SIG-M5 treated with dmso at 0.1 percent for 504 hours (cell line): ENCODE results near the gene TMEM132D.
"Not testable (repeated sequence)": the region's sequence is repeated elsewhere in the genome, so short reads cannot be mapped to it uniquely, and the experiment has no call there.

ENCODE experiments used
- DNase-seq: peaks from one replicate; lab custom pipeline; 2025; ENCODE audit not compliant: unreplicated experiment; lab: John Stamatoyannopoulos, UW

TMEM132D gene

GRCh38 chr12:129080821-129081220 is 823.0 kb downstream of the TMEM132D start:
- DNase-seq = no peak

- no peak for DNase-seq
These were observed 823.4 kb downstream of the TMEM132D start for GRCh38 chr12:129080391-129080790.

DNA sequence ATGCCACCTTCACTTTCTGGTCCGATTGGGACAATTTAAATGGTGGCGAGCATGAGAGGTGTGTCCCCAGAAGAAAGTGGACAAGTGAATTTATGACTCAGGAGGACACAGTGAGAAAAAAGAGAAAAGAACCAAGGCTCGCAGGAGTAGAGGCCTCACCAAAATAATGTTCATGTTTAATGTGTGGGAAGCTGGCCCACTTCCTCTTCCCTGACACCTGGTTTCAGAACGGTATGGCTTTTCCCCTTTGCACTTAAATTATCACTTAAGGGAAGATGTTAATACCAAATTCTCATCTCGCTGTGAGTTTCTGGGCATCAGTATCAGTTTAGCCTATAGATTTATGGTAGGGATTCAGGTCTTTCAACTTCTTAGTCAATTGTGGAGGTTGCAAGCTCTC is 824.1 kb downstream of the TMEM132D start:
- DNase-seq = no peak

DNA sequence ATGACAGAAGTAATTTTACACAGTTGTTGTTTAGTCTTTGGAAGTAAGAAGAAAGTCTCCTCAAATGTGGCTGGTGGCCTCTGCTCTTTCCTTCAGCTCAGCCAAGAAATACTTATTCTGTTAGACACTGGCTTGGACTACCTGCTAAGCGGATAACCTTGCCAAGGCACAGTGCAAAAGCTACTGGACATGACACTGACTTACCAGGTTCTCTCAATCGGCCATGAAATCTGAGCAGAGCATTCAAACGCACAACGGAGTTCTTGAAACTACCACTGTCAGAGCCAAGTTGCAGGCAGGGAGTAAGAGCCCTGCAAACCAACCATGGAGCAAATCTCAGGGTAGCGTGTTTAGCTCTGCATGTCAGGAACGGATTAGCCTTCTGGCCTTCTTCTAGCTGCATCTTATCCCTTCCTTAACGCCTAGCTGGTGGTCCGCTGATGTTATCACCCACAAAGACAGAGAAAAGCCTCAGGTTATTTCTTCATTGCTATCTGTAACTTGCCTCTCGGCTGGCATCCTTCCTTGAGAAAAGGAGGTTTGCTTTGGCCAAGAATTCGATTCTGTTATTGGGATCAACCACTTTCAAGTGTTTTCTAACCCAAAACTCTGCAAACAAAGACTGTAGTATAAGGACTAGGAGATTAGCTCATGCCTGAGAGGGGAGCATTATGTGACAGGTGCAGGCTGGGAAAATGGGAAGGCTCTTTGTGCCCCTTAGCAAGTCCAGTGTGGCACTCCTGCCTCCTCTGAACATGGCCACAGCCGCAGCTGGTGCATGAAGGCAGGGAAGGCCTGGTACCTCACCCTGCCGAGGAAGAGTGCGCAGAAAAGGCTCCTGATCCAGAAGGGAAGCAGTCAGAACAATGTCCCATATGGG is 827.1 kb downstream of the TMEM132D start:
- DNase-seq = no peak

GRCh38 chr12:129075460-129076208 is 828.2 kb downstream of the TMEM132D start:
- DNase-seq = no peak

DNA sequence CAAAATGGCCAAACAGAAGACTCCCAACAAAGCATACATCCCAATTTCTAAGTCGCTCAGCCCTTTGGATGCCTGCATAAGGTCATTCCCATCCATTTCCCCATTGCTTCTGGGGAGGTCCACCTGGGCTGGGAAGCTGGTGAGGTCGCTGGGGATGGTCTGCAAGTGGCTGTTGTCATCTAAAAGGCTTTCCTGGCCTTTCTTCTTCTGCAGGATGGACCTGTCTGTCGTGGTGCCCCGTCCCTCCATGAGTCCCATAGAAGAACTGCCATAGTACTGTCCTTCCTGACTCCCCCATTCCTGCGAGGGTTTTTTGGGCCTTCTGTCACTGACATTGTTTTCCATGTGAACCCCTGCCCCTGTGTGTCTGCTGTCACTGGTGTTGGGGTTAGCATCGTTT is 829.4 kb downstream of the TMEM132D start:
- DNase-seq = no peak

GRCh38 chr12:129073157-129073915 is 830.5 kb downstream of the TMEM132D start:
- DNase-seq = no peak

- no peak for DNase-seq
These were observed 832.5 kb downstream of the TMEM132D start for GRCh38 chr12:129071362-129071761.

DNA sequence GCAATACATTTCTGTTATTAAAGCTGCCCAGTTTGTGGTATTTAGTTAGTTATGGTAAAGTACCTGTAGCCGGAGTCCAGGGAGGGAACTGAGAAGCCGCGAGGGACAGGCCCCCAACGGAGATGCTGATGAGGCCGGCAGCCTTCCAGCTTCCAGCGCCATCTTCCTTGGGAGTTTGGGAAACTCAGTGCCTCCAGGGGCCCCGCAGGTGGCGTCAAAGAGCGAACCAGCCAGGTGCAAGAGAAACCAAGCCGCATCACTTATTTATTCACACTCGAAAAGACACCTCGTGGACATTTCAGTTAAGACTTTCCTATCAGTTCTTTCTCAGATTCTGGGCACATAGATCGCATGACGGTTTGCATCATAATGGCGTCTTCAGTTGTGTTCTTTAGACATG is 833.9 kb downstream of the TMEM132D start:
- no peak for DNase-seq

DNA sequence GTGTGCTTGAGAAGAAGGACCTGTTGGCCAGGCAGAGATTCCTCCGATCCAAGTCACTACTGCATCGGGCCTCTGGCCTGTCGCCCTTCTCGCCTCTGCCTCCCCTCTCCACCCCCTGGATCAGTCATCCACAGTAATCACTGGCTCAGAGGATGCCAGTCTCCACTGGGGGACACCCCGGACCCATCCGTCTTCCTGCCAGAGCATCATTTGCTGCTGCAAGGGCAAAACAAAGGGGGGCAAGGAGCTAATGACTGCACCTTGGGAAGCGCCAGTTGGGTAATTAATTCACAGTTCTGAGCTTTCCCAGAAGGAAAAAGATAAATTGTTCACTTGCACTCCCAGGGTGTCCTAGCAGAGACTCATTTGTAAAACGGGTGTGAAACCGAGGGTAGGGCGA is 835.1 kb downstream of the TMEM132D start:
- no peak for DNase-seq

- DNase-seq = no peak
These were observed 836.3 kb downstream of the TMEM132D start for GRCh38 chr12:129067491-129067890.

DNA sequence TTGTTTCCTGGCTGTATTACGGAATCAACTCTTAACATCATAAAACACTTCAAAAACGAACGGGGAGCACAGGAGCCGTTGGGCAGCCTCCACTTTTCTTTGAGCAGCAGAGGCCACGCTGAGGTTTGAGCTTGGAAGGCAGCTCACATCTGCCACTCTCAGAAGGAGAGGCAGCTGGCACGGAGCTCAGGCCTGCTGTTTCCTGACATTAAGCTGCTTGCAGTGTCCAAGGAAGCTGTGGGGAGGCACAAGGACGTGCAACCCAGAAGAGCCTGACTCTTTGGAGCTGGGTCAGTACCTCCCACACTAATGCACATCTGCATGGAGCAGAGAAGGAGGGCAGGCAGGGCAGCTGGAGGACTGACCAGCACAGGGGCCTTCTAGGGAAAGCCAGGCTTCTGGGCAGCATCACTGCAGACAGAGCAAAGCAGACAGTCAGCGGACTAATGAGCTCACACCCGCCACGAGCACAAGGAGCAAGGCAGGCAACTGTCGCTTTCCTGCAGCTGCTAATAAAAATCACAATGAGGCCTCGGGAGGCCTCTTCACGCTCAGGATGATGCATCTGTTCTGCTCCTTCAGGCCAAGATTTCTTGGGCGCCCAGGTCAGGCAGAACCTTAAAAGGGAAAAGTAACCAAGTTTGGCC is 839.5 kb downstream of the TMEM132D start:
- no peak for DNase-seq

- no peak for DNase-seq
These were observed 840.2 kb downstream of the TMEM132D start for GRCh38 chr12:129063600-129063999.

- DNase-seq = no peak
These were observed 850.6 kb downstream of the TMEM132D start for GRCh38 chr12:129053232-129053631.

- no peak for DNase-seq
These were observed 851.5 kb downstream of the TMEM132D start for GRCh38 chr12:129052373-129052772.

GRCh38 chr12:129049917-129050316 is 853.9 kb downstream of the TMEM132D start:
- peak; percentile 5 for DNase-seq

DNA sequence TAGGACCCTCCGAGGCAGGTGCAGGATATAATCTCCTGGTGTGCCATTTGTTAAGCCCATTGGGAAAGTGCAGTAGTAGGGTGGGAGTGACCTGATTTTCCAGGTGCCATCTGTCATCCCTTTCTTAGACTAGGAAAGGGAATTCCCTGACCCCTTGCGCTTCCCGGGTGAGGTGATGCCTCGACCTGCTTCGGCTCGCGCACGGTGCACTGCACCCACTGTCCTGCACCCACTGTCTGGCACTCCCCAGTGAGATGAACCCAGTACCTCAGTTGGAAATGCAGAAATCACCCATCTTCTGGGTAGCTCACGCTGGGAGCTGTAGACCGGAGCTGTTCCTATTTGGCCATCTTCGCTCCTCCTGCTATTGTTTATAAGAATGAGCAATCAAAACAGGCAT is 860.5 kb downstream of the TMEM132D start:
- not testable (repeated sequence) for DNase-seq

GRCh38 chr12:129036135-129036534 is 867.7 kb downstream of the TMEM132D start:
- DNase-seq = no peak

DNA sequence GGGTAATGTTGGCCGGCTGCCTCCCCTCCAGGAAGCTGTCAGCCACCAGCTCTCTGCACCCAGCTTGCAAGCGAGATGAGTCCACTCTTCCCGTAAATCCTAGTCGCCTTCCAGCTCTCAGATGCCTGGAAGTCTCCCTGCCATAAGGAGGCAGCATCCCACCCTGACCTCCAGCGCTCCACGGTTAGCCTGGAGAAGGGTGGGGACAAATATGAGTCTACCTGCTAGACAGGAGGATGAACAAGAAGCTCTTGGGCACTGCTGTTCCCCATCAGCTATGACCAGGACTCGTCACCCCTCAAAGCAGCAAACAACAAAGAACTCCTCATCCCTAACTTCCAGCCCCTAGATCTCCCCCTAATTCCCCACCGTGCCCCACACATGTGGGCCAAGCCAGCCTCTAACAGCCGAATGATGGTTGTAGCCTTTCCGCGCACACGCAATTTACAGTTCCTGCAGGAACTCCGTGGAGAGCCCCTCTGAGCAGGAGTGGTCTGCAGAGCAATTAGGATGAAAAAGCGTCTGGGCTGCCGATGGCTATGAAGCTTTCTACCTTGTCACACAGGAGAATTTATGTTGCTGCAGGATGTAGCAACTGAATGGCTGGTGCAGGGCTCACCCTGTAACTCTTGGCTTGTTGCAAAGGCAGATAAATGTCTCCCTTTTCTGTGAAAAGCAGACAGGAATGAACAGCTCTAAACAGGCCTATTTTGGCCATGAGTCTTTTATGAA is 869.1 kb downstream of the TMEM132D start:
- DNase-seq = no peak

DNA sequence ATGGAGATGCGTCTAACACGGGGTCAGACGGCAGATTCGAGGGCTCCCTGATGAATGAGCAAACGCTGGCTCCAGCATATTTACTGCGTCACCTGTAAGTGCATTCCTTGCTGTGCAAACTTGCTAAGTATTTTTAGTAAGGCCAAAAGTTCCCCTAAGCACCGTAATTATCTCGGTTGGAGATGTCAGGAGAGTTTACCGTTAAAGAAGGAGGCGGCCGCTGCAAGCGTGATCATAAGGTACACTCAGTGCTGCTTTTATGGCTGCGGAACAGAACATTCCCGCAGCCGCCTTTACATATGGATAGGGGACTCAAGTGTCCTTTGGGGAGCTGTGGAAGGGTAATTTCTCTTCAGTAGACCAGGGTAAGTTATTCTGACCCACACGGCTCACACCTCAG is 875.0 kb downstream of the TMEM132D start:
- DNase-seq = no peak
